M059J (cell line): ENCODE data around the gene RASGRF1. TPM values are rescaled to one million over a fixed set of nuclear protein-coding genes. Genes with fewer than 3 reads are reported as not detected.

Experiments used
- DNase-seq: peaks from one replicate; pipeline ENCODE4 v3.0.0-alpha.2; 2012; ENCODE audit warnings: low read depth
- total RNA-seq: library from RNA; depleted of rRNA; stranded (reverse); fragments of >200 nt; shearing (Covaris generic); gene quantifications from 2 replicates; pipeline ENCODE4 v1.2.3, GENCODE V29; 2014

RASGRF1 gene
- total RNA-seq, 1 experiment from 2014 or later = 0.94 TPM

- DNase-seq = no peak
These were observed 24.0 kb downstream of the RASGRF1 start for GRCh38 chr15:79066391-79067071.

DNA sequence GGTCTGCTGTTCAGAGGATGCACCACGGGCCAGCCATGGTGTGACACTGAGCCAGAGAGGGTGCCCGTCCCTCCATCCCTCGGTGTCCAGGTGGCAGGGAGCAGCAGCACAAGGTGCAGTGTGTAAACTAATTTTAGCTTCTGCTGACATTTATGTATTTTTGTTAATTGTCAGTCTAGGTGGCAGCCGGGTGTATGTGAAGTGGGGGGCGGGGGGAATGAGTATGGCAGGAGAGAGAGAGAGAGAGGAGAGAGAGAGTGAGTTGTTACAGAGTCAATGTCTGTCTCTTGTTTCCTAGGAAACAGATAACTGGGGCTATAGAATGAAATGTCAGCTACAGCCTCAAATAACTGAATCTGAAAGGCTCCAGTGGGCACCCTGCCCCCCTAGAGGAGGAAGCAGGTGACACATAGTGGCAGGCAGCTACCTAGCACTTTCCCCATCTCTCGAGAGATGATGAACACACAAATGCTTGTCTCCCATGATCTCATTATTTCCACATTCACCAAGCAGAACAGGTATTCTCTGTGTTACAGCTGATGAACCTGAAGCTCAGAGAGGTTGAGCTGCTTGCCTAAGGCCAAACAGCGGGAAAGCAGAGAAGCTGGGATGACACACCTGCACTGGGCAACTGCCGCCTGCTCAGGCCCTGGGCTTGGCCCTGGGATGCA, 24.7 kb downstream of the RASGRF1 start:
- no peak for DNase-seq

GRCh38 chr15:79065361-79065705, 25.2 kb downstream of the RASGRF1 start:
- no peak for DNase-seq

DNA sequence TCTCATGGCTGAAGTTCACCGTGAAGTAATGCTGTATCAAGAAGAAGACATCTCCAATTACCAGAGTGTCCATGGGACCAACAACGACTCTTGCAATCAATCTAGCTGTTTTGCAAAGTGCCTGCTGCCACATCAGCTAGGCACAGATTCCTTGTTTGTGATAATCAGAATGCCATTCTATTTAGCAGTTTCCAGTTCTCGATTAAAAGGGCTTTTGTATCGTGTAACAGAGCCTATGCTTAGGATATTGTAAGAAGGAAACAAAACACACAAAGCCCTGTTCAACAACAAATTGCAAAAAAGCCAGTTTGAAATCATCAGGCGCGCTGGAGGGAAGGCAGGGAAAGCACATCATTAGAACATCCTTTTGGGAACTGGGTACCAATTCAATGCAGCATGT, 26.1 kb downstream of the RASGRF1 start:
- DNase-seq = no peak

GRCh38 chr15:79060175-79060574, 30.4 kb downstream of the RASGRF1 start:
- DNase-seq = no peak

DNA sequence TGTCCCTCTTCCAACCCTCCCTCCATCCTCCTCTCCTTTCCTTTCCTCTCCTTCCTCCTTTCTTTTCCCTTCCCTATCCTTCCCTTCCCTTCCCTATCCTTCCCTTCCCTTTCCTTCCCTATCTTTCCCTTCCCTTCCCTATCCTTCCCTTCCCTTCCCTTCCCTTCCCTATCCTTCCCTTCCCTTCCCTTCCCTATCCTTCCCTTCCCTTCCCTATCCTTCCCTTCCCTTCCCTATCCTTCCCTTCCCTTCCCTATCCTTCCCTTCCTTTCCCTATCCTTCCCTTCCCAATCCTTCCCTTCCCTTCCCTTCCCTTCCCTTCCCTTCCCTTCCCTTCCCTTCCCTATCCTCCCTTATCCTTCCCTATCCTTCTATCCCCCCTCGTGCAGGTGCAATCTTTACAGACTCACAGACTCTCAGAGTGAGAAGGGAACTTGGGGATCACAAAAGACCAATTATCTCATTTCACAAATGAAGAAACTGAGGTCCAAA, 31.5 kb downstream of the RASGRF1 start:
- DNase-seq = no peak

- DNase-seq = no peak
These were observed 32.2 kb downstream of the RASGRF1 start for GRCh38 chr15:79058260-79058850.

- no peak for DNase-seq
These were observed 33.5 kb downstream of the RASGRF1 start for GRCh38 chr15:79057050-79057449.

DNA sequence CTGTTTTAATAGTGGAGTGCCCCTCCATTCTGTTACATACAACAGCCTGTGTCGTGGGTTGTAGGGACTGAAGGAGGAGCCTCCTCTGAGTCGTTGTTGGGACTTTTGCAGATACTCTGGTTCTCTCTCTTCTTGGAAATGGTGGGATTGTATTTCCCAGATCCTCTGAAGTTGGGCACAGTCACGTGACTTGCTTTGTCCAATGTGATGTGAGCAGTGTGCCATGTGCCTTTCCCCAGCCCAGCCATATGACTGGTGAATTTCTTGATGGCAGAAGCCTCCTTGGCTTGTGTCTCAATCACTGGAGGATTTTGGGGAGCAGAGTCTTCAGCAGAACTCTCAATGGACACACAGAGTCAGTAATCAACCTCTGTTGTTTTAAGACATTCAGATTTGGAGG, 36.2 kb downstream of the RASGRF1 start:
- no peak for DNase-seq

- DNase-seq = no peak
These were observed 36.7 kb downstream of the RASGRF1 start for GRCh38 chr15:79053894-79054293.

DNA sequence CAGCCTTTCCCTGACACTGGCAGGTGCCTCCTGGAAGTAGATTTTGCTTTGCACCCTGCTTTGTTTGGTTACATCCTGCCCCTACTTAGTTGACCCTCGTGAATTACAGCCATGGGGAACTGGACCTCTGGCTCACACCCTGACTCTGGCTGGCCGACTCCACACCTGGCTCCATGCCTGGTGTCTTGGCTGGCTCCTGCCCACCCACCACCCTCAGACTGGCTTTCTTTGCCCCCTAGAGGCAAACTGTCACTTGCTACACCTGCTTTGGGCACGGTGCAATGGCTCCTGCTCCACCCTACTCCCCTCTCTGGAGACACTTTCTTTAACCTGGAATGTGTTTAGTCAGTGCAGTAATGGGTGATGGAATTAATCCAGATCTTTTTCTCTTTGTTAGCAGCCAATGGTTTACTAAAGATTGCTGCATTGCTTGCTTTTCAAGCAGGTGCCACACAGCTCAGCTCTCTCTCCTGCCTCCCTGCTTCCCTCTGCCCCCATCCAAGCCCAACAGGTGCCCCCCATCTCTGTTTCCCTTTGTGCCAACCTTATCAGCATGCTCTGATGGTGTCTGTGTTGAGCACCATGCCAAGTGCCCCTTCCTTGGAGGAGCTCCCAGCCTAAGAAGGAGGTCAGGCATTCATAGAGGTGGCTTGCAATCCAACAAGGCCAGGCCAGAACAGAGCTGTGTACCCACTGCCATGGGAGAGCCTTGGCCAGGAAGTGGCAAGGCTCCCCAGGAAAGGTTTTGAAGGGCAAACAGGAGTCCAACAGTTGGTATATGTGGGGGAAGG, 38.4 kb downstream of the RASGRF1 start:
- DNase-seq = no peak

- DNase-seq = no peak
These were observed 39.6 kb downstream of the RASGRF1 start for GRCh38 chr15:79051029-79051428.

DNA sequence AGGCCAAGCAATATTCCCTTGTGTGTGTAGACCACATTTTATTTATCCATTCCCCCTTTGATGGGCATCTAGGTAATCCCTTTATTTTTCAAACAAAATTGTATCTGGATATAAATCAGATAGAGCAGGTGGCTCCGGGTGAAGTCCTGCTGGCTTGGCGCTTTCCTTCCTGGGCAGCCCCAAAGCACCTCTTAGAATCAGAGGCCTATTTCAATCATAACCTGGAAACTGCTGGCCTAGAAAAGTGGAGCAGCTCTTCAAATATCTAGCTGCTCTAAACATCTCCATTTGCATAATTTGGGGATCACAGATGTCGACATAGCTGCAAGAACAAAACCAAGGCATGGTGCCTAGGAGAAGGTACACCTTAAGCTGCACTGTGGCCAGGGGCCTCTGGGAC, 40.2 kb downstream of the RASGRF1 start:
- no peak for DNase-seq

DNA sequence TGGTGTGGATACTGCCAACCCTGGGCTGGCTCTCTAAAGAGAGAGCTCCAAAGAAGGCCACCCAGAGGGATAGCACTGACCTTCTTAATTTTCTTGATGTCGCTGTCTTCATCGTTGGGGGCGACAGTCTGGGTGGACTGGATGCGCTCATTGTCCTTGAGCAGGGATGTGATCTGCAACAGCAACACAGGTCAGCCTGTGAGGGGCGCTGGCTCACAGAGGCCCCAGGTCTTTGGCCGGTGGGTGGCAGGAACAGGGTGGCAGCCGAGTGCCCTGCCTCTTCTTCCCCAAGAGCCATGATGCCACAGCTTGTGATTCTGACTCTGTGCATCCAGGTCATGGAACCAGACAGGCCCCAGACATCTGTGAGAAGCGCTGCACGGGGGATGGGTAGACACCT, 41.2 kb downstream of the RASGRF1 start:
- DNase-seq = no peak

DNA sequence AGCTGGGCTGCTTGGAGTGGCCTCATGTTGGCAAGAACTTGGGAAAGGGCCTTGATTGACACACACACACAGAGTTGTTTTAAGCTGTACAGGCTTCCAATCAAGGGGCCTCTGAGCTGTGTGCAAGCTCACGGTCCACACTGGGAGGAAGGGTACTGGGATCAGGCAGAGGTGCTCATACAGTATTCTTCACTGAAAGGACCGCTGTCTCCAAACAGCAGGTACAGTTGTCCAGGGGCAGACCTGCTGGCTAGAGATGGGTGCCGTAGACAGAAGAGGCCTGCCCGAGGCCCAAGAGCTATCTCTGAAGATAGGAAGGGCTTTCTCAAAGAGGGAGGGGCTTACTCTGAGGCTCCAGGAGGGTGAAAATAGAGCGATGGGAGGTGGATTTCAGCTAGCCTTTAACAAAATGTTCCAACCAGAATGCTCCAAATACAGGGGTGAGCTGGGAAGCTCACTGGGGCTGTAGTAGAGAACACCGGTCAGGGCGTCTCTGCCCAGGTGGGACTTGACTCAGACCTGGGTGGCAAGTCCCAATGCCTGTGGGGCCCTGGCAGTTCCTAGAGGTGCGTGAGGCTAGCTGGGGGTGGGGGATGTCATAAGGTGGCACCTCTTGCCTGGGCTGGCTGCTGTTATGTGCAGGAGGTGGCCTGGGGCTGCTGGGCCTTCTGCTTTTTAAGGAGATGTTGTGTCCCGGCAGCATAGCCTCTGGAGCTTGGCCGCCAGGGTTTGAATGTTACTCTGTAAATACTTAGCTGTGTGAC, 42.7 kb downstream of the RASGRF1 start:
- no peak for DNase-seq

DNA sequence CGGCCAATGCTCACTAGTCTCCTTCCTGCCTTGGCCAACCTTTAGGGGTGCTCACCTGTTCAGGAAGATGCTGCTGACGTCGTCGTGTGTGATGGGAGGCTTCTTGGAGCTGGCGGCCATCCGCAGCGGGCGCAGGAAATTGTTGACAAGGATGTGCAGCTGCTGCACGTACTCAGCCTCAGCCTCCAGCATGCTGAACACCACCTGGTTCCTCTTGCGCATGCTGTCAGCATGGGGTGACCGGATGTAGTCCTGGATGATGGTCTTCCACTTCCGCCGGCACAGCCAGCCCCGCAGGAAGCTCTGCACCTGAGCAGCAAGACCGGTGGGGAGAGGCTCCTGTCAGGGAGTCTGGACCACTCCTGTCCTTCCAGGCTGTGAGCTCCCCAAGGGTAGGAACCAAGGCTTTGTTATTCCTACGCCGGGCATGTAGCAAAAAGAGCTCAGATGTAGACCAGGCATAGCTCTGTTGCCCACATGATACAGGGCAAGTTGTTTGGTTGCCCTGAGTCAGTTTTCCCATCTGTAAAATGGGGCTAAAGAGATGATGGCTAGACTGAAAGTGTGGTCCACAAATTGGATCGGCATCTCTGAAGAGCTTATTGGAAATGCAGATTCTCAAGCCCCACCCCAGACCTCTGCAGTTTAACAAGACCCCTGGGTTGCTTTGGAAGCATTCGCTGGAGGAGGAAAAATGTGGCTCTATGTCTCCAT, 43.7 kb downstream of the RASGRF1 start:
- DNase-seq = no peak

- DNase-seq = no peak
These were observed 45.5 kb downstream of the RASGRF1 start for GRCh38 chr15:79045041-79045440.

DNA sequence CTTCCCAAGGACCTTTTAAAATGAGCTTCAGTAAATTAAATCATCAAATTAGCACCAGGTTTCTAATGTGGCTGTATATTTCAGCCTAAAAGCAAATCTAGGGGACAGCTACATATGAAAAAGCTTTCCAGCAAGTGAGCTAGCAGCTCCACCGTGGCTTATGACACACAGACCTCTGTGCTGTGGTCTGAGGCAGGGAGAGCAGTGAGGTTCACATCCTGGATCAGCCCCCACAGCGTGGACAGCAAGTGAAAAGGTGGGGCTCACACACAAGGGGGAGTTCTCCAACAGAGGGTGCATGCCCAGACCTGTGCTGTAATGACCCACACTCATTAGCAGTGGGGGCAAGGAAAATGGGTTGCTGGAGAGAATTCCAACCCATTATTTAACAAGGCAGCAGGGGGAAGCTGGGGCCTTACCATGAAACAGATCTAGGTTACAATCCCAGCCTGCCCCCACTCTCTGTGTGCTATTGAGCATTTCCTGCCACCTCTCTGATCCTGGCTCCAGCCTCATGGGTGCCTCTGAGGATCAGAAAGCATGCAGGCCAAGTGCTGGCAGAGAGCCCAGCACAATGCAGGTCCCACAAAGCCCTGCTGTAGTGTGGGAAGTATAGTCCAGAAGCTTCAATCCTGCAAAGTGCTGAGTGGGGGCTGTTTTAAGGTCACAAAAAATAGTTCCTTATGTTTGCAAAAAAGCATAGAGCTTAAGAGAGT, 48.2 kb downstream of the RASGRF1 start:
- no peak for DNase-seq

GRCh38 chr15:79041601-79042168, 48.9 kb downstream of the RASGRF1 start:
- no peak for DNase-seq

DNA sequence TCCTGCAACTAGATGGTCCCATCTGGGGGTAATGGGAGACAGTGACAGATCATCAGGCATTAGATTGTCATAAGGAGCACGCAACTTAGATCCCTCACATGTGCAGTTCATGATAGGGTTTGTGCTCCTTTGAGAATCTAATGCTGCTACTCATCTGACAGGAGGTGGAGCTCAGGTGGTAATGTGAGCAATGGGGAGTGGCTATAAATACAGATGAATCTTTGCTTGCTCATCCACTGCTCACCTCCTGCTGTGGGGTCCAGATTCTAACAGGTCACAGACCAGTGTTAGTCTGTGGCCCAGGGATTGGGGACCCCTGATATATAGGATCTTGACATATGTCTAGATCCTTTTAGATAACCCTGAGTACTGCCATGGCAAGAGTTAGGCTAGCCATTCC, 52.7 kb downstream of the RASGRF1 start:
- DNase-seq = no peak
